HG02759 (cell line): Measurements from ENCODE around the gene NAPB.

Experiments used
- ATAC-seq: cut with Tn5 transposase; IDR thresholded peaks from one replicate; pipeline ENCODE4 v1.9.1; 2021; ENCODE audit warnings: mild to moderate bottlenecking, moderate library complexity; ENCODE audit not compliant: unreplicated experiment

The NAPB gene

DNA sequence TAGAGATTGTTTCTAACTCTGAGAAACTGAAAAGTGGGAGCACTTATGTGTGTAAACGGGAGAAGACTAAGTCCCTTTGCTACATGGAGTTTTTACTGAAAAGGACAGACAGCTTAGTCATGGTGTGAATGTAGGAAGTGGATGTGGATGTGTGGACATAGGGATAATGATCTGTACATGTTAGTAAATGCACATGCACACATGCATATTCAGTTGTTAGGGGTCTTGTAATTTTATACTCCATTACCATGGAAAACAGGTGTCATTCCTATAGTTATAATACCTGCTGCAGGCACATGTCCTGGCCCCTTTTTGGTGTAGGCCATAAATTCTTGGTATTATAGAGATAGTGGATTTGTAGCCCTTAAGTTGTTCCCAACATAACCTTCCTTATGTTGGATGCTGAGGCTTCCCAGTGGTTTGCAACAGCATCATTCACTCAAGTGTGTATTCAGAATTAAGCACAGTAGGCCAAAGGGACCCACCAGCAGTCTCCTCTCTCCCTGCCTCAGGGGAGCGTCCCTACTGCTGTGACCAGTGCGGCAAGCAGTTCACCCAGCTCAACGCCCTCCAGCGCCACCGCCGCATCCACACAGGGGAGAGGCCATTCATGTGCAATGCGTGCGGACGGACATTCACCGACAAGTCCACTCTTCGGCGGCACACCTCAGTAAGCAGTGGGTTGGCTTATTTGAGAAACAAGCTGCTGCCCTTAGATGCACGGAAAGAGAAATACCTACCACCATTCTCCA is 52.0 kb downstream of the NAPB start:
- ATAC-seq: no peak

DNA sequence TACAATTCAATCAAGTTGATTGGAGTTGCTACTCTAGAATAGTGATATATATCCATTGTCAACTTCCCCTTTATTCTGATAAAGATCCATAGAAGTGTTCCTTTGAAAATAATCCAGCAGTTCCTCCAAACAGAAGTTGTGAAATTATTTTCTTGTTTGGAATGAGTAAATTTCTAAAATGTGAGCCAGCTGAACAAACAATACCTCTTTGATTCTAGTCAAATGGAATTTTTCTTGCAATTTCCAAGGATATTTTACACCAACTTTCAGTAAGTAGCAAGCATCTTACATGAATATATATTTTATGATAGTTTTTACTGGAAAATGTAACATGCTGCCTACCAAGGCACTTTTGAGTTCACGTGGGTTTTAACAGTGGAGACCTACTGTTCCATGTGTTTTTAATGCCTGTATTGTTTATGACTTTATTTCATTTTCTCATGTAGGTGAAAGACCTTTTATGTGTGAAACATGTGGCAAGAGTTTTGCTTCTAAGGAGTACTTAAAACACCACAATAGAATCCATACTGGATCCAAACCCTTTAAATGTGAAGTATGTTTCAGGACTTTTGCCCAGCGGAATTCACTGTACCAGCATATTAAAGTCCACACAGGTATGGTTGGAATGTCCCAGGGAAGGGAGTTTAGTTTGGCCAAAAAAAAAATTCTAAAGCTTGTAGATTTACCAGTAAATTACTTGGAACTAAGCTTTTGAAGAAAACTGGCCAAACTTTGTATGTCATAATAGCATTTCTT is 52.8 kb downstream of the NAPB start:
- no peak for ATAC-seq

DNA sequence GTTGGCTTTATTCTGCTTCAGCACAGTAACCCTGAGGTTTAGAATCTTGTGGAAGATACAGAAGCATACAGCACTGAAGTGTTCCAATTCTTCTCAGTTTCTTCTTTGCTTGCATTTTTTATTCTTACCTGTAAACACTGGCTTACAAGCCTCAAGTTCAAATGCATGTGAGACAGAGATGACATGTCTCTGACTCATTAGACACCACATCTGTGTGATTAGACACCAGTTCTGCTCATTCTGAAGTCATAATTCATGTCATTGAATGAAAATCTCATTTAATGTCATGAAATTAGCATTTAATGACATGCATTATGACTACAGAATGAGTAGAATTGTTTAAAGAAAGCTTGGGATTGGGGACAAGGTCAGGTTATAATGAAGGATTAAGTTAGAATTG is 53.5 kb downstream of the NAPB start:
- no peak for ATAC-seq

DNA sequence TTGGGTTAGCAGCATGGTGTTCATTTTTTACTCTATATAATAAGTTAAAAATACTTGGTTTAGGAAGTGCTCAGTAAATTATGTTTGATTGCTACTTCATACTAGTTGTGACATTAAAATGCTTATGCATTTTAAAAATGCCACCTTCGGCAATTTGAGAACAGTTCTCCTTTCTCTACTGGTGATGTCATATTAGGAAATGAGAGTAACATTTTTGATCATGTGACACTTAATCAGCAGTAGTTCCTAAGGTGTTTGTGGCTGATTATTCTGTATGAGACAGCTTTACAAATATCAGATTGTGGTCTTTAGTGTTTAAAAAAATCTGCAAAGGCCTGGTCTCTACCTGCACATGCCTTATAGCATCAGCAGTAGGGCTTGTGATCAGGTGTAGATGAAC is 54.9 kb downstream of the NAPB start:
- ATAC-seq: no peak

DNA sequence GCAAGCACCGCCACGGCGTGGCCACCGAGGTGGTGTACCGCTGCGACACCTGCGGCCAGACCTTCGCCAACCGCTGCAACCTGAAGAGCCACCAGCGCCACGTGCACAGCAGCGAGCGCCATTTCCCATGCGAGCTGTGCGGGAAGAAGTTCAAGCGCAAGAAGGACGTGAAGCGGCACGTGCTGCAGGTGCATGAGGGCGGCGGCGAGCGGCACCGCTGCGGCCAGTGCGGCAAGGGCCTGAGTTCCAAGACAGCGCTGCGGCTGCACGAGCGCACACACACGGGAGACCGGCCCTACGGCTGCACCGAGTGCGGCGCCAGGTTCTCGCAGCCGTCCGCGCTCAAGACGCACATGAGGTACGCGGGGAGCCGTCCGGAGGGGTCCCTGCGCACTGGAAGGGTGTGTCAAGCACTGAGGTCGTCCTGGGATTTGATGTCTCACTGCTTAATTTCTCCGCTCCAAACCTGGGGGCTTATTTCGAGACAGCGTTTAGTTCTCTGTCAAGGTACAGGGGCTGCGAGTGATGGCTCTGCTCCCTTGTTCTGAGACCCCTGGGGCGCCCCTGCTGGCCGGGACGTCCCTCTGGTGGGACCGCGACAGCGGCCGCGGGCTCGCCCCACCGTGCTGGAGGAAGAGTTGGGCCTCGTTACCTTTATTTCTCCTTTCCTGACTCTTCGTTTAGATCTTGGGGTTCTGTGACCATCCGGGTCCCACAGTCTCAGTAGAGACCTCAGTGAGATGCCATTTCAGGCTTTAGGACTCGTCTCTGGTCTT is 55.7 kb downstream of the NAPB start:
- no peak for ATAC-seq

DNA sequence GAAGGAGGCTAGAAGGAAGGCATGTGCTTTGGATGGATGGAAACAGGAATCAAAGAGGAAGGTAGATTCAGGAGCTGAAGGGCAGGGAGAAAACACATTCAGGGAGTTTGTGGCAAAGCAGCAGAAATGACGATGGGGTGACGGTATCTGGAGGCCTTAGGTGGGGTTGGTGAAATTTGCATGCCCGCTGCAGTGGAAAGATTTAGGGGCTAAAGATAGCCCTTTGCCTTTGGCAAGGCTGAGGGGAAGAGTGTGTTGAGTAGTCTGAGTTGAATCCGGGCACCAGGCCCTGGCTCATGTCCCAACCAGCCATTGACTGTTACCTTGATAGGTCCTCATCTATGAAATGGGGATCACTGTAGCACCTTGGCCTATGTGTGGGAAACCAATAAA is 58.0 kb downstream of the NAPB start:
- ATAC-seq: no peak

DNA sequence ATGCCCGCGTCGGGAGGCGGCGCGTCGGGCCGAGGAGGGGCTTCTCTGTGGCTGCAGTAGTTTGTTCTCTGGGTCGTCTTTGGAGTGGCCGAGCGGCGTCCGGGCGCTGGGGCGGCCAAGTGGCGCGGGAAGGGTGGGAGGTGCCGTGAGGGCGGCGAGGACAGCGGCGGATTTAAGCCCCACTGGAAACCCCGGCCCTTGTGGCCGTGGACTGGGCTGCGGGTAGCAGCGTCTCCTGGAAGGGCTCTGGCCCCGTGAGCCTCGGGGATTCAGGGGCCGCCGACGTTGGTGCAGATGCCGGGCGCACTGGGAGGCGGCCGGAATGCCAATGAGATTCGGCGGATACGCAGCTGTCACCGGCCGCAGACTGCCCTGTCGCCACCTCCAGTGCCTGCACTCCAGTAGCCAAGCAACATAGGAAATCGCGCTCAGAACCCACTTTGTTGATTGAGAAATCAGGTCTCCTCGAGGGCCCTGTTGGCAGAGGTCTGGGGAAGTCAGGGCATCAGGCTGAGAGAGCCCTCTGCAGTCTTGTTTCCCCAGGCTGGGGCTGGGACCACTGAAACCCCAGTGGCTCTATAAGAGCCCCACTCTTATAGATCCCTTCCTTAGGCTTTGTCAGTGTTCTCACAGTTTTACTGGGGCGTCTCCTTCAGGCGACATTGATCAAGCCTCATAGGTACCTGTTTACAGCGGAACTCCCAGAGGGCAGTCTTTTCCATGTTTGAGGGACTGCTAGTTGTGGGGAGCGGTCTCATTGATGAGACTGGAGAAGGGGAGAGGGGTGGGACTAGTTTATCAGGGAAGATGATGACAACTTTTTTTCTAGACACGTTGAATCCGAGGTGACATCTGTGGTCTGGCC is 58.7 kb downstream of the NAPB start:
- ATAC-seq: peak; percentile 1

DNA sequence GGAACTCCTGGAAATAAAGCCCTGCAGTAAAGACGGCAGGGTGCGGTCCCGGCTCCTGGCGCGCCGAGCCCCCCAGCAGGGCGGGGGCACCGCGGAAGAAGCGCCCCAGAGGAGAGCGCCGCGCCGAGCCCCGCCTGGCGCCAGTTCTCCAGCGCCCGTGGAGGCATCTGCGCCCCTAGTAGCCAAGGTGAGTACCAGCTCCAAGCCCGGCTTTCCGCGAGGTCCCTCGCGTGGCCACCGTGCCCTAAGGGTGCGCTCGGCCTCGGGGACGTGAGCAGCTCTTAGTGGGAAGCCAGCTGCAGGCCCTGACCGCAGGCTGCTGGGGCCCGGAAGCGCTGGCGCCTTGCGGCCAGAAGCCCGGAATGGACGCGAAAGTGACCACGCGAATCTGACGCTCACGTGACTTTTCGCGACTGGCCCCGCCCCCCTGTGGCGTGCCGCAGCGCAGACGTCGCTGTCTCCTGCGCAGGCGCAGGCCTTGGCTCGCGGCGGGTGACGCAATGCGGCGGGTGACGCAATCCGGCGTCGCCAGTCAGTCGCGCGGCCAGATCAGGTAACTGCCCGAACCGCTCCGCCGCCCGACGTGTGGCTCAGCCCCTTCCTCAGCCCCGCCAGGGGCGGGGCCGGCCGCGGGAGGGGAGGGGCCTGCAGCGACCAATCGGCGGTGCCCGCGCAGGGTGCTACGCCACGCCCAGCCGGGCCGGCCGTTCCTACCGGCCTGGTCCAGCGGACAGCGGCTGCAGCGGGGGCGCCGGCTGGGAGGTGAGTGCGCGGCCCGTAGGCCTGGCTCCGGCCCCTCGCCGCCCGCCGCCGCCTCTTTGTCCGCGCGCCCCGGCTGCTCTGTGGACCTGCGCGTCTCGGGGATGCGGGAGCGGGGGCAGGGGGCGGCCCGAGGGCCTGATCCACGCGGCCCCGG is 59.6 kb downstream of the NAPB start, which contains the start of gene GZF1:
Gene GZF1, plus strand, starts transcription at position 707 of the 916 bp plus-strand sequence. CDS start 2,202 bp downstream, outside the sequence.
- ATAC-seq: peak; percentile 73

DNA sequence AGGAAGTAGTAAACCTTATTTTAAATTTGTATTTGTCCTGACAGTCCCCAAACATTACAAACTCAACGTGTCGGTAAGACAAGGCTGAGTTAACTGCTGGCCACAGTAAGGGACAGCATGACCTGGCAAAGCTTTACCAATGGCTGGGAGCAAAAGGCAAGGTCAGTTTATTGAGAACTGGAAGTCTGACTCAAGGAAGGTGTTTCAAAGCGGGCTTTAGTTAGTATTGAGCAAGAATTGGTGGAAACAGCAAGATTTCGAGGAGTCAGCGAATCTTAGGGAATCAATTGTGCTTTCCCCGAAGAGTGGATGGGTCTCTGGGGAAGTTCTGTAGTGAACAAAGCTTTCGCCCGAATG is 60.2 kb downstream of the NAPB start:
- ATAC-seq: no peak

DNA sequence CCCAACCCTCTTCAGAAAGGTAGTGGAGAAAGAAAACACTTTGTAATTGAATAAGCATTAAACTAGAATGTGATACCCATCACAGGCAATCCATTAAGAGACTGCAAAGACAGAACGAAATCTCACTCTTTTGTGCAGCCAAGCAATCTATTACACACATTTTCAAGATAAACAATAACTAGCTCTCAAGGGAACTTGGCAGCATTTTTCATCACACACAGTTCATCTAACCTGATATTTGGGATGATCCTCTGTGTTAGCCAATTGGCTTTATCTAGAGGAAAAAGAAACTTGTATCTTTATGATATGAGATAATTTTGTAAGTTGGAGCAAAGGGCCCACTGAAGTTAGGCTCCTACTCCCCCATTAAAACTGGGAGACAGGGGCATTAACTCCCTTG is 60.8 kb downstream of the NAPB start:
- ATAC-seq: no peak

DNA sequence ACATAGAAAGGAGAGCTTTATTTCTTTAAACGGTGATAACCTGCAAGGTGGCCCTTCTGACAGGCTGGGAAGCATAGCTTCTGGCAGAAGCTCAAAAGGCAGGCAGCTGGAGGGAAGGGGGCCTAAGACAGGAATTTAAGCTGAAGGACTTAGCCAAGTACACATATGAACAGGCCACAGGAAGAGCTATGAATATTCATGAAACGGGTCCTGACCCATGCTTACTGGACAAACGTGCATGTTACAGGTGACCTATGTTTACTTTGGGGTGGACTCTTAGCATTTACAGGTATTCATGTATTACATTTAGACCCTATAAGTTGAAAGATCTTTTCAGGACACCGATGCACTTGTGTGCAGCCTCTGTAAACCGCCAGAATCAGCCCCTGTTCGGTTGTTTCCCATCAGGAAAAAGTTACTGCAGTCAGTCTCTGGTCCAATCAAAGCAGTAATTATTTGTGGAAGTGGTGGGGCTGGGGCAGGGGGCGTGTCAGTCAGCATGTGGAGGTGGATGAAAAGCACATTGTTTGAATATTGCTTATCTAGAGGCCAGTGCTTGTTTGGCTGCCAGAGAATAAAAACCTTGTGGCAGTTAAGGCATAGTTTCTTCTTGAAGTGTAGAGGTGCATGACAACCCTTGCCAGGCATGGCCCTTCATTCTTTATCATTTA is 62.2 kb downstream of the NAPB start:
- ATAC-seq: no peak

DNA sequence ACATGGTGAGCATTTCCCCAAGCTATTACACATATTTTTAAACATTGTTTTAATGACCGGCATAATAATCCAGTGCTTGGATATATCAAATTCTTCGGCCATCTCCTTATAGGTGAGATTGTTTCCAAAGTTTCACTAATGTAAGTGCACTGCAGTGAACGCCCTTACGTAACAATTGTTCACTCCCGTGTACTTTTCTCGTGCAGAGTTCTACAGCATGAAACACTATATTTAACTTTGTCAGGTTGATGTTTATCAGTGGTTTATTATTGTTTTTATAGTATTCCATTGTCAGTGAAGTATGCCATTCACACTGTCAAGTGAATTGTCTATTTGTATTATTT is 62.8 kb downstream of the NAPB start:
- no peak for ATAC-seq

DNA sequence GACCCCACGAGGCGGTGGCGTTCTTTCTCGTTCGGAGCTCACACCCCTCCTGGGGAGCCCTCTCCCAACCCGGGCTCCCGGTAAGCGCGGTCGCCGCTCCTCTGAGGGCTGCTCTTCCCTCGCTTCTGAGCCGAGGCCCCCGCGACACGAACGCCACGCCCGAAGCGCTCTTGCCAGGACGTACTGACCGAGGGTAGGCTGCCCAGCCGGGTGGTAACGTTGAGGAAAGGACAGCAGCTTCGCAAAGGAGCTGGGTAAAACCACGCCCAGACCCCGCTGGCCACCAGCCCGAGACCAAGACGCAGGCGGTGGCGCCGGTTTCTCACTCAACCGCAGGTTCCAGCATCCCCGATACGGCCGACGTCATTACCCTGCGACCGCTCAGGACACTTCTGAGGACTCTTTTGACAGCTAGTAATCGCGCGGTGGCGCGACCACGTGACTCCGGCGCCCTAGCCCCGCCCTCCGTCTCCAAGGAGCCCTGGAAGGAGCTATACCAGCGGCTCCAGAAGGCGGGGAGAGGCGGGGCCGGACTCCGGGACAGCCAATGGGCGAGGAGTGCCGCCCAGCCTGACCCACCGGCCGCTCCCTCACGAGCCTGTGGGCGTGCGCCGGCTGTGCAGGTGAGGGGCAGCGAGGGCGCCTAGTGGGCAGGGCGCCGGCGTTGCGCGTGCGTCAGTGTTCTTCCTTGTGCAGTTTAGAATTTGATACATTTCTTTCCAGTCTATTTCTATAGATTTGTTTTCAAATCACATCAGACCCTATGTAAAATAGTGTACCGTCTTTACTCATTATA is 63.3 kb downstream of the NAPB start:
- peak; percentile 73 for ATAC-seq

DNA sequence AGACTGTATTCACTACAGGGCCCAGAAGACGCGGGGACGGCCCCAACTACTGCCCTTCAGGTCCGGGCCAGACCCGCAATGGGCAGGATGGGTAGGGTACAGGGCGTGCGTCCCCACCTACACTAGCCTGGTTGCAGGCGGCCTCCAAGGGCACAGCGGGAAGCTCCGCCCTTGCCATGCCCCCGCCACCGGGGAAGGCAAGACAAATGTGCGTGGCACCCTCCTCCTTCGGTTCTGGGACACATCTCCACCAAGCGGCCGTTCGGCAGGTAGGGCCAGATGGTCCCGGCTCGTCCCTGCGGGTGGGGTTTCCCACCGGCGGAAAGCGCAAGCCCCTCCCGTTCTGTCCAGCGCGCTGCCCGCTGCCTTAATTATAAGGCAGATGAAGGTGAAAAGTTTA is 65.1 kb downstream of the NAPB start:
- ATAC-seq: no peak

DNA sequence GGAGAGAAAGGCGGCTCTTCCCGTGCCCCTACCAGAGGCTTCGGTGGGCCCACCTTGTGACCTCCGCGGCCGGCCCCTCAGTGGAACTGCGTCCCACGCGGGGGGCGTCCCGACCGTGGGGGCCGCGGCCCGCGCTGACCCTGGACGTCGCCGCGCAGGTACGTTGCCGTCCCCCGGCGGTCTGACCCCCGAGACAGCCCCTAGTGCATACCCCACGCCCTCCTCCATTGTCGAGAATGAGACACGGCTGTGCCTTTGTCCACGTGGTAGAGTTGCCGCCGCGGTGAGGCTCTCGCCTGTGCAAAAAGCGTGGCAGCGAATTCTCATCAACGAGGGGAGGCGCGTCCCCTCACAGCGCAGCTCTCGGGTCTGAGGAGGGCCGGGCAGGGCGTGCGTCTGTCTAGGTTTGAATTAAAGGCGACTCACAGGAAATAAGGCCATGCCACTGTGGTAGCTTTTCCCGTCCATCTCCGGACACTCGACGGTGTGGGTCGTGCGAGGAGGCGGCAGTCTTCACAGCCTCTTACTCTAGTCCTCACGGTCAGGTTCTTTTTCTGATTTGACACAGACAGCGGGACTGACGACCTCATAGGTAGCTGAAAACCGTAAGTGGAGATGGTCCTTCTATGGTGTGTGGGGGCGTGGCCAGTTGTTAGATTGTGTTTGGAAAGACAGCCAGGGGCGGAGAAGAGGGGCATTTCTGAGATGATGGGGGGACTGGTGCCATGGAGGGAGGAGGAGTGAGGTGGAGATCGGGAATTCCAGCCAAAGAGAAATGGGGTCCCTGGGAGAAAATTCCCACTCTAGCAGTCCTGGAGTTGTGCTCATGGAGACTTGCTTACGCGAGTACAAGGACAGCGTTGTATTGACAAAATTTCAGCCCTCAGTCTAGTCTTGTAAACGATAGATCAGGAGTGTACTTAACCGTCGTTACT is 70.1 kb downstream of the NAPB start:
- ATAC-seq: peak; percentile 23

DNA sequence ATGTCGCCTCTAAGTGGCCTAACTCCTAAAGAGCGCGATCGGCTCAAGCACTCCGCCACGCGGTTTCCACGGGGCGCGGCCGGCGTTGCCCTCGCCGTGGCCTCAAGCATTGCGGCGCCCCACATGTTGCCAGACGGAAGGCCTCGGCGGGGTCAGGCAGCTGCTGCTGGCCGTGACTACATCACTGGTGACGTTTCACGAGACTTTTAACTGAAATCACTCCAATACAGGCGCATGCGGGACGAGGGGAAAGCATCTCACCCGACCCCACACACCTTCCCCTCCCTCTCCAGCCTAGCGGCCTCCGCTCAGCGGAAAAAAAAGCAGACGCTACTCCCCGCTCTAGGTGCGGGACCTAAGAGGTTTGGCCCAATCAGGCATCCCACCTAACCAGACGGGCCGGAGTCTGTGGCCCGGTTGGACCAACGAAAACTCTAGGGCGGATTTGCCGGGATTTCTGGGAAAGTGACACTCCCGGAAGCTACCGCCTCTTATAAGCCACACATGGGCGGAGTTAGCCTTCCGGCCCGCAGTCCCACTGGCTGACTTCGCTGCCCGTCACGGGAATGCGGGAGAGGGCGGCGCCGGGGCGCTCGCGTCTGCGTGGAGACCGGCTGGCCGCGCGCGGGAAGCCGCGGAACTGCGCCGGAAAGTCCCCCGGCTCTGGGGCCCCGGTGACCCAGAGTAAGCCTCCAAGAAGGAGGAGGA is 70.9 kb downstream of the NAPB start, which contains the start of gene NXT1:
Gene NXT1, plus strand, starts transcription at position 596 of the 708 bp plus-strand sequence. CDS start 3,251 bp downstream, outside the sequence.
- ATAC-seq: peak; percentile 83
